ENCODE results near the gene PPP1R37.

PPP1R37 gene

GRCh38 chr19:45169602-45170001 lies 76.6 kb downstream of the PPP1R37 start:
- DNase-seq (ENCODE audit: low read depth in 2 of 2) = no peak

GRCh38 chr19:45170146-45171106 lies 77.4 kb downstream of the PPP1R37 start:
- no peak for DNase-seq (ENCODE audit: low read depth in 2 of 2)

- DNase-seq (ENCODE audit: low read depth in 2 of 2) = no peak
Measured at GRCh38 chr19:45171211-45171623, 78.2 kb downstream of the PPP1R37 start.

- DNase-seq (ENCODE audit: low read depth in 2 of 2) = no peak
Measured at GRCh38 chr19:45172173-45172572, 79.2 kb downstream of the PPP1R37 start.

DNA sequence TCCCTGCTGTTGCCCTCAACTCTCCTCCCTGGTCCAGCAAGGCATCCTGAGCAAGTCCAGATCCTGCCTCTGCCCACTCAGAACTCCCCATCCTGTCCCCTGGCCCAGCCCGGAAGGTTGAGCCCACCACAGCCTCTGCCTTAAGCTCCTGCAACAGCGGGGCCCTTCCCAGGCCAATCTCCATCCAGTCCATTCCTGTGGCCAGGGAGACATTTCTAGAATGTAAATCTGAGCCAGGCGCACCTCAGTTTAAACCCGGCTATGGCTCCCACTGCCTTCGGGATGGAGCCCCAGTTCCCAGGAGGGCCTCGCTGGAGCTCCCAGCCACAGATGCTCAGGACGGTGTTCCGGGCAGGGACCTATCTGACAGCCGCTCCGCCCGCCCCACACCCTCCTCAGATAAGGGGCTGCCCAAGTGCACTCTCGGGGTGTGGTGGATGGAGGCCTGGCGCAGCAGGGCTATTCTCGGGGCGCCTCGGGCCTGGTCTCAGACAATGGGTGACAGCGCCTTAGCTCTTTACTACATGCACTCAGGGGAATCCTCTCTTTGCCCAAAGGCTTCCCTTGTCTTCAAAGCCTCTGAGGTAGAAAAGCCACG lies 79.7 kb downstream of the PPP1R37 start:
- DNase-seq (ENCODE audit: low read depth in 2 of 2) = no peak

GRCh38 chr19:45173816-45174215 lies 80.8 kb downstream of the PPP1R37 start:
- no peak for DNase-seq (ENCODE audit: low read depth in 2 of 2)

DNA sequence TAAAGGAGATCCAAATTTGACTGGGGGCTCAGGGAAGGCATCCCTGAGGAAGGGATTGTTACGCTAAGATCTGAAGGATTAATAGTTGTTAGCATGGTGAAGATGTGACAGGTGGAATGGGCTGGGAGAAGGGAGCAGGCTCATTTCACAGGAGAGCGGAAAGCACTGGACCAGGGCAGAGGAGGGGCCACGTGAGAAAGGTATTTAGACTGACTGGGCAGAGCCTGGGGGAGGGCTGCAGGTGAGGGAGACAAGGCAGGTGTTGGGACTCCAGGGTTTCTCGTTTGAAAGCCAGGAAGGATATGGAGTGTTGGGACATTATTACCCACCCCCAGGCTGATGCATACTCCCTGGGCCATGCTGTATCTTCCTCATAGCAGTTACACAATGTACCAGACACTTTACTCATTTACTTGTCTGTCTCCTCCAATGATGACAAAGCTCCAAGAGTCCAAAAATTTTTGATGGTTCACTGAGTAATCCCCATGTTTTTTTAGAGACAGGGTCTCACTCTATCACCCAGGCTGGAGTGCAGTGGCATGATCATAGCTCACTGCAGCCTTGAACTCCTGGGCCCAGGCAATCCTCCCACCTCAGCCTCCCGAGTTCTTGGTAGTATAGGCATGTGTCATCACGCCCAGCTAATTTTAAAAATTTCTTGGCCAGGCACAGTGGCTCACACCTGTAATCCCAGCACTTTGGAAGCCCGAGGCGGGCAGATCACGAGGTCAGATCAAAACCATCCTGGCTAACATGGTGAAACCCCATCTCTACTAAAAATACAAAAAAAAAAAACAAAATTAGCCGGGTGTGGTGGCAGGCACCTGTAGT lies 82.8 kb downstream of the PPP1R37 start:
- DNase-seq (ENCODE audit: low read depth in 2 of 2) = no peak

- no peak for DNase-seq (ENCODE audit: low read depth in 2 of 2)
Measured at GRCh38 chr19:45177817-45178261, 84.9 kb downstream of the PPP1R37 start, which contains the start of gene TRAPPC6A. TRAPPC6A (minus strand) TSS chr19:45178237; CDS start chr19:45178218, 19 bp downstream.

DNA sequence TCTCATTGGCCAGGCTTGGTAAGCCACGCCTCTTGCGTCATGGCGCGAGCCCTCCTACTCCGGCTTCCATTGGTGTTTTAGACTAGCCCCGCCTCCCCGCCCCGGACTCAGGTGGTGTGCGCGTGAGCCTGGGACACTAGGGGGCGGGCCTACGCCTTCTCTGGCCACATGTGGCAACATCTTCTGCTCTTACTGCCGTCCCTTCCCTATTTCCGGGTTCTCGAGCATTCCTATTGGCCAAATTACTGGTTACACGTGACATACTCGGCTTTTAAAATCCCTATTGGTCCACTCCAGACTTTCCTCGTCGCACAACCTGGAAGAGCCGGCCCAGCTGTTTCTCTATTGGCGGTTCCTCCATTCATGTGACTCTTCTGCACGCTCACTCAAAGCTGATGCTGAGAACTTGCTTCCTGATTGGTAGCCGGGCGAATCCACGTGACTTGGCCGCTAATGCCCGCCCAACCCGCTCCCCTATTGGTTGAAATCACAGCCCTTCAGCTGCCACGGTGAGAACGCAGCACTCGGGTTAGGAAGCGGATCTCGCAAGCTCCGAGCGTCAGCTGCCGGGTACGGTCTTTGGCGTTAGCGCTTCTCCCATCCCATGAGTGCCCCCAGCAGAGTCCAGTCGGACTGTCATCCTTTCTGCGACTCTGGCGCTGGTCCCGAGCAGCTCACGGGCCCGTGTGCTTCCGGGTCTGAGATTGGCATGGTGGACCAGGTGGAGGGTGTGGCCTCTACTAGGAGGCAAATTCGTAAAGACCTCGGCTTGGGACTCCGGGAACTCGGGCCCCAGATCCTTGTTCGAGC lies 85.5 kb downstream of the PPP1R37 start, which contains the start of gene BLOC1S3:
TSS of gene BLOC1S3 (plus strand) at position 523 of the 810 bp plus-strand sequence. CDS start 513 bp downstream, outside the sequence.
- DNase-seq (ENCODE audit: low read depth in 2 of 2) = peak; percentile 97 to 99

DNA sequence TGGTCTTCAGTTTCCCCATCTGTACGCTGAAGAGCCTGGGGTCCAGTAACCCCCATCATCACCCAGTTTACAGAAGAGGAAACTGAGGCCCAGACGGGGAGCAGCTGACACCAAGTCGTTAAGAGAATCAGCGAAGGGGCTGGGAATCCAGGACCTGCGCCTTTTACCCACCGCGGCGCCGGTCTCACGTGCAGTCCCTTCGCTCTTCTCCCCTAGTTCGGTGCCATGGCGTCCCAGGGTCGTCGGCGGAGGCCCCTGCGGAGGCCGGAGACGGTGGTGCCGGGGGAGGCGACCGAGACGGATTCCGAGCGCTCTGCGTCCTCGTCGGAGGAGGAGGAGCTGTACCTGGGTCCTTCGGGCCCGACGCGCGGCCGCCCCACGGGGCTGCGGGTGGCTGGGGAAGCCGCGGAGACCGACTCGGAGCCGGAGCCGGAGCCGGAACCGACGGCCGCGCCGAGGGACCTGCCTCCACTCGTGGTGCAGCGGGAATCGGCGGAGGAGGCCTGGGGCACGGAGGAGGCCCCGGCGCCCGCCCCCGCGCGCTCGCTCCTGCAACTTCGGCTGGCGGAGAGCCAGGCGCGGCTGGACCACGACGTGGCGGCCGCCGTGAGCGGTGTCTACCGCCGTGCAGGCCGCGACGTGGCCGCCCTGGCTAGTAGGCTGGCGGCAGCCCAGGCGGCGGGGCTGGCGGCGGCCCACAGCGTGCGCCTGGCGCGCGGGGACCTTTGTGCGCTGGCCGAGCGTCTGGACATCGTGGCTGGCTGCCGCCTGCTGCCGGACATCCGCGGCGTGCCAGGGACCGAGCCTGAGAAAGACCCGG lies 86.3 kb downstream of the PPP1R37 start:
- no peak for DNase-seq (ENCODE audit: low read depth in 2 of 2)

- no peak for DNase-seq (ENCODE audit: low read depth in 2 of 2)
Measured at GRCh38 chr19:45179892-45180370, 87.0 kb downstream of the PPP1R37 start.

GRCh38 chr19:45180936-45181335 lies 88.0 kb downstream of the PPP1R37 start:
- DNase-seq (ENCODE audit: low read depth in 2 of 2) = no peak

- DNase-seq (ENCODE audit: low read depth in 2 of 2) = no peak
Measured at GRCh38 chr19:45182758-45183157, 89.8 kb downstream of the PPP1R37 start.

GRCh38 chr19:45184115-45184514 lies 91.1 kb downstream of the PPP1R37 start:
- no peak for DNase-seq (ENCODE audit: low read depth in 2 of 2)

GRCh38 chr19:45186509-45187334 lies 93.7 kb downstream of the PPP1R37 start:
- DNase-seq (ENCODE audit: low read depth in 2 of 2) = no peak

GRCh38 chr19:45187421-45188100 lies 94.6 kb downstream of the PPP1R37 start:
- DNase-seq (ENCODE audit: low read depth in 2 of 2) = no peak

- no peak for DNase-seq (ENCODE audit: low read depth in 2 of 2)
Measured at GRCh38 chr19:45189971-45190370, 97.0 kb downstream of the PPP1R37 start.

DNA sequence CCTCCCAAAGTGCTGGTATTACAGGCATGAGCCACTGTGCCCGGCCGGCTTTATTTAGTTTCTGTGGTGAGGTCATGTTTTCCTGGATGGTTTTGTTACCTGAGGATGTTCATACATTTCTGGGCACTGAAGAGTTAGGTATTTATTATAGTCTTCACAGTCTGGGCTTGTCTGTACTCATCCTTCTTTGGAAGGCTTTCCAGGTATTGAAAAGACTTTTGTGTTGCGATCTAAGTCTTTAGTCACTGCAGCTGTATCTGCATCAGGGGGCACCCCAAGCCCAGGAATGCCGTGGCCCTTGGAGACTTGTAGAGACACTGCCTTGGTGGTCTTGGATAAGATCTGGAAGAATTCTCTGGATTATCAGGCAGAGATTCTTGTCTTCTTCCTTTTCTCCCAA lies 98.4 kb downstream of the PPP1R37 start:
- no peak for DNase-seq (ENCODE audit: low read depth in 2 of 2)
